ENCODE results near the gene DYNLT3. TPM values are rescaled to one million over a fixed set of nuclear protein-coding genes. Genes with fewer than 3 reads are reported as not detected.

DYNLT3 gene
- total and polyA plus RNA-seq, 10 donors: 12.3 to 29.8 (median 17.8) TPM

- TF ChIP-seq POLR2A (IDR thresholded peaks at IDR 0.05) (no peak), POLR2AphosphoS5 (IDR thresholded peaks at IDR 0.05) (no peak), CTCF (IDR thresholded peaks at IDR 0.05 in 8 of 11, conservative IDR thresholded peaks at IDR 0.05 in 3 of 11) (no peak)
- DNase-seq: no peak
These were observed 30.2 kb downstream of the DYNLT3 start for GRCh38 chrX:37817176-37817575.

GRCh38 chrX:37816766-37817165 lies 30.6 kb downstream of the DYNLT3 start:
- peaks cover 0 to 7% (median 0%) of the 10 kb centered on the region in 7 donors for H3K27me3 ChIP-seq (replicated peaks in 1 of 7)
- peak overlapping the region in 5 of 8 donors; percentile 38 to 60 (median 52) for H3K27ac ChIP-seq
- DNase-seq: no peak
- peaks cover 0 to 51% (median 22%) of the 10 kb centered on the region in 6 donors for H3K4me1 ChIP-seq
- TF ChIP-seq CTCF (IDR thresholded peaks at IDR 0.05 in 8 of 11, conservative IDR thresholded peaks at IDR 0.05 in 3 of 11): no peak
- no peak for TF ChIP-seq POLR2AphosphoS5 (IDR thresholded peaks at IDR 0.05)
- no peak for TF ChIP-seq POLR2A (IDR thresholded peaks at IDR 0.05)
- intact Hi-C loops (cut with DNase I; ENCODE audit: low total_unique reads): no loop called here
- H3K9me3 ChIP-seq: no peaks in the 10 kb centered on the region
- 63 to 85% (median 73%) methylated on average over 4 of the region's 4 CpGs for WGBS, 5 donors
- H3K36me3 ChIP-seq: peaks cover 0 to under 1% (median 0%) of the 10 kb centered on the region in 6 donors
- H3K4me3 ChIP-seq: no peak overlapping the region

More at GRCh38 chrX:37817176-37817575, 30.2 kb downstream of the DYNLT3 start:
- 71 to 88% (median 85%) methylated on average over 2 of the region's 2 CpGs for WGBS, 5 donors
- H3K36me3 ChIP-seq: no peaks in the 10 kb centered on the region
- peak overlapping the region in 1 of 8 donors; percentile 21 for H3K4me3 ChIP-seq
- H3K4me1 ChIP-seq: peaks cover 0 to 48% (median 22%) of the 10 kb centered on the region in 6 donors
- H3K27me3 ChIP-seq (replicated peaks in 1 of 7): peaks cover 0 to 7% (median 0%) of the 10 kb centered on the region in 7 donors
- intact Hi-C loops (cut with DNase I; ENCODE audit: low total_unique reads): no loop called here
- peak overlapping the region in 5 of 8 donors; percentile 38 to 60 (median 52) for H3K27ac ChIP-seq
- H3K9me3 ChIP-seq: no peaks in the 10 kb centered on the region

DNA sequence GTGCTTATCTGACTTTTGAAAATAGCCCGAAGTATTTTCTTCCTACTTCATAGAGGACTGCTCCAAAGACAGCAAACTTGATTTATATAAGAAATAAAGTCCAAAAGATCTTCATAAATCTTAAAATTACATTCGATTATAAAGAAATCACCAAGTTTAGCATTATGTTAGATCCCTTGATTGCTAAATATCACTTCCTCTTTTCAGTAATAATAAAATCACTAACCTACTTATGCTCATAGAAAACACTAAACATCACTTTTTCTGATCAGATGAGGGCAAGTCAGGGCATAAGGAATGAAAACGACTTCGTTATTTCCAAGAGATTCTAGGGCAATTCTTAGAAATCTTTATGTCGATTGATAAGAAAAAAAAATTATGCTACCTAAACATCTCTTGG lies 32.0 kb downstream of the DYNLT3 start:
- 56 to 74% (median 62%) methylated on average over 5 of the region's 5 CpGs for WGBS, 5 donors
- Histone ChIP-seq H3K27ac (peak overlapping the region in 4 of 8 donors; percentile 17 to 61 (median 40)), H3K4me1 (peaks cover 0 to 65% (median 24%) of the 10 kb centered on the region in 6 donors), H3K9me3 (no peaks in the 10 kb centered on the region), H3K36me3 (peaks cover 0 to 14% (median 0%) of the 10 kb centered on the region in 6 donors), H3K4me3 (no peak overlapping the region), H3K27me3 (replicated peaks in 1 of 7) (peaks cover 0 to 7% (median 0%) of the 10 kb centered on the region in 7 donors)
- TF ChIP-seq POLR2AphosphoS5 (IDR thresholded peaks at IDR 0.05) (no peak), CTCF (IDR thresholded peaks at IDR 0.05 in 8 of 11, conservative IDR thresholded peaks at IDR 0.05 in 3 of 11) (no peak), POLR2A (IDR thresholded peaks at IDR 0.05) (no peak)
- DNase-seq: no peak
- intact Hi-C loops (cut with DNase I; ENCODE audit: low total_unique reads): no loop called here

GRCh38 chrX:37813570-37813969 lies 33.8 kb downstream of the DYNLT3 start:
- Histone ChIP-seq H3K36me3 (peaks cover 0 to 30% (median 4%) of the 10 kb centered on the region in 6 donors), H3K27ac (peak overlapping the region in 3 of 8 donors; percentile 34 to 61 (median 36)), H3K27me3 (replicated peaks in 1 of 7) (peaks cover 0 to 7% (median 0%) of the 10 kb centered on the region in 7 donors), H3K4me3 (no peak overlapping the region), H3K4me1 (peaks cover 0 to 65% (median 23%) of the 10 kb centered on the region in 6 donors), H3K9me3 (no peaks in the 10 kb centered on the region)
- no peak for DNase-seq
- TF ChIP-seq CTCF (IDR thresholded peaks at IDR 0.05 in 8 of 11, conservative IDR thresholded peaks at IDR 0.05 in 3 of 11): no peak
- TF ChIP-seq POLR2A (IDR thresholded peaks at IDR 0.05): no peak
- no peak for TF ChIP-seq POLR2AphosphoS5 (IDR thresholded peaks at IDR 0.05)
- 43 to 61% (median 52%) methylated on average over 4 of the region's 4 CpGs for WGBS, 5 donors
- intact Hi-C loops (cut with DNase I; ENCODE audit: low total_unique reads): no loop called here
